ENCODE measurements around the gene CTNNA1.
"Not testable (repeated sequence)": the region's sequence is repeated elsewhere in the genome, so short reads cannot be mapped to it uniquely, and the experiment has no call there.

Gene CTNNA1

DNA sequence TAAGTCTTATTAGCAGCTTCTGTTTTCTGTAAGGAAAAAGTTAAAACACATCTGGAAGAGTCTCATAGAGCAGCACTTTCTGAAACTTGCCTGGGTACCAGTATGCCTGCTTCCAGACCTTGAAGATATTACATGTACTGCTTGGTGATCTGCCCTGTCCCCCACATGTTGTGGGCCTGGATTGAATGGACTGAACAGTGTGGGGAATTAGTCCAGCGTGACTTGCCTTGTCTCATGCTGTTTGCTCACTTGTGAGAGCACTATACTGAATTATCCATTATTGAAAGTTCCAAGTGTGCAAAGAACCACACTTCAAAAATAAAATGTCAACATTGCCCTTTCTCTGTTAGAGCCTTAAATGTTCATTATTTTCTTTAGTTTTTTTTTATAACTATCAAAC, 8.9 kb downstream of the CTNNA1 start:
- H3K9me3 Mint-ChIP-seq, result no peaks in the 10 kb centered on the region
- ATAC-seq (no peak), DNase-seq (ENCODE audit: low spot score in 2 of 2) (no peak)
- H3K4me1 Mint-ChIP-seq, result peaks cover 29% of the 10 kb centered on the region
- H3K36me3 Mint-ChIP-seq, result peaks cover 8% of the 10 kb centered on the region
- no peak overlapping the region for H3K27ac Mint-ChIP-seq
- H3K4me3 Mint-ChIP-seq, result no peak overlapping the region

DNA sequence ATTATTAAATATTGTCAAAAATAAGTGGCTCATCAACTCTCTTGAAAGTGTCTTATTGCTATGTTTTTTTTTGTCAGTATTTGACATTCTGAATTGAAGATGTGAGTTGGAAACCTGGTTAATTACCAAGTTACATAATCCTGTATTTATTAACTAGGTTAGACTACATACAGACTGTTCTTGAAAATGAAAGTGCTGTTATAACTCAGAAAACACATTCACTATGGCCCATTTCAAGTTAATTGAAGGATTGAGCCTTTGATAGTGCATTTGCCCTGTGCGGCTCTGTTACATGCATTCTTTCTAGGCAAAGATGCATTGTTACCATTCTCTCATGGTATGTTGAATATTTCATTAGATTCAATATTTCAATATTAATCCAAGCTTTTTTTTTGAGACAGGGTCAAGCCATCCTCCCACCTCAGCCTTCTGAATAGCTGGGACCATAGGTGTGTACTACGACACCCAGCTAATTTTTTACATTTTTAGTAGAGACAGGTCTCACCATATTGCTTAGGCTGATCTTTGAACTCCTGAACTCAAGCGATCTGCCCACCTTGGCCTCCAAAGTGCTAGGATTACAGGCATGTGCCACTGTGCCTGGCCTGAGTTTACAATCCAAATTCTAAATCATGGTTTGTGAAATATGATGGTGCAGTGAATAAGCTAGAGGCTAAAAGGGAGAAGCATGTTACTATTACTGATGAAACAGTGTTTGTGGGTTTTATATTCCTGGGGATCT, 10.0 kb downstream of the CTNNA1 start:
- Mint-ChIP-seq H3K4me3 (no peak overlapping the region), H3K36me3 (peaks cover 8% of the 10 kb centered on the region), H3K4me1 (peaks cover 23% of the 10 kb centered on the region), H3K27ac (no peak overlapping the region), H3K9me3 (no peaks in the 10 kb centered on the region)
- no peak for ATAC-seq
- no peak for DNase-seq (ENCODE audit: low spot score in 2 of 2)

DNA sequence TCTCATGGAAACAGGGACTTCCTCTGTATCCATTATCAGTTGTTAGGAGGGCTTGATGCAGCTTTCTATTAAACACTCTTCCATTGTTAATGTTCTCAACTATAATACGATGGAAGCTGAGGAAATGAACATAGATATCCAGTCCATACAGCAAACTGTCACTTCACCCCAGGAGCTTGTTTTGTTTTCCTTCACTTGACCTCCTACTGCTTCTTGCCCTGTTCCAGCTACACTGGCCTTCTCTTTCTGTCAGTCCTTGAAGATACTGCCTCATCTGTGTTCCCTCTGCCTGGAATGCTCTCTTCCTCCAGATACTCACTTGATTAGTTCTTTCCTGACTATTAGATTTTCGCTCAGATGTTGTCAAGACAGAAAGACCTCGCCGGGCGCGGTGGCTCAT, 17.1 kb downstream of the CTNNA1 start:
- H3K36me3 Mint-ChIP-seq, result no peaks in the 10 kb centered on the region
- DNase-seq (ENCODE audit: low spot score in 2 of 2) (no peak), ATAC-seq (no peak)
- no peaks in the 10 kb centered on the region for H3K9me3 Mint-ChIP-seq
- no peak overlapping the region for H3K4me3 Mint-ChIP-seq
- H3K27ac Mint-ChIP-seq, result no peak overlapping the region
- H3K4me1 Mint-ChIP-seq, result peaks cover 6% of the 10 kb centered on the region

DNA sequence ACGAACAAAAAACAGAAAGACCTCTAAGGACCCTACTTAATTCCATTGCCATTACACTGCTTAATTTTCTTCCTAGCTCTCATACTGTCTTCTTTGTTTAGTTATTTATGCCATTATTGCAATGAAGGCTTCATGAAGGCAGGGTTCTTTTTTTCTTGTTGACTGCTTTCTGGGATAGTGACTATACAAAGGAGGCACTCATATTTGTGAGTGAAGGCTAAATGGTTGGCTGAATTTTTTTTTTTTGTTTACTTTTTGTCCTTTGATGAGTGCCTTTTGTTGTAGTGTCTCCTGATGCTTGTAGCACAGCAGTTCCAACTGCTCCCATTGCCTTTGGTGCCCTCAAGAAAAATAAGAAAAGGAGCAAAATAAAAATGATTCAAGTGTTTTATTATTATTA, 17.8 kb downstream of the CTNNA1 start:
- H3K4me1 Mint-ChIP-seq, result peaks cover 4% of the 10 kb centered on the region
- no peak overlapping the region for H3K27ac Mint-ChIP-seq

DNA sequence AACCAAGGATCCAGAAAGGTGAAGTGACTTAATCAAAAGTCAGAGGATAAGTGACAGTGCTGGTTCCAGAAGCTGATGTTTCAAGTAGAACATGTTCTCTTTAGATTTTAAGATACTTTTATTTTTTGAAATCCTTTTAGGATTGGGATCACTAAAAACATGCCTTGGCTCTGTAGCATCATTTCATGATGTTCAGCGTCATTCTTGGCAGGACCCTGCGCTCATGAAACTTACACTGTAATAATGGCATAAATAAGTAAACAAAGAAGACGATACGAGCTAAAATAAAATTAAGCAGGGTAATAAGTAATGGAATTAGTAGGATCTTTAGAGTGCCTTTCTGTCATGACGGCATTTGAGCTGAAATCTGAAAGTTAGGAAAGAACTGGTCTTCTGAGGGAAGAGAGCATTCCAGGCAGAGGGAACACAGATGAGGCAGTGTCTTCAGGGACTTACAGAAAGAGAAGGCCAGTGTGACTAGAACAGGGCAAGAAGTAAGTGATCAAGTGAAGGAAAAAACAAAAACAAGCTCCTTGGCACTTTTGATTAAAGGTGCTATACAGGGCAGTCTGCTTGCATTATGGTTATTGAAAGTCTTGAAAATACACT, 19.9 kb downstream of the CTNNA1 start:
- ATAC-seq, result no peak
- no peaks in the 10 kb centered on the region for H3K4me1 Mint-ChIP-seq
- H3K4me3 Mint-ChIP-seq, result no peak overlapping the region
- H3K9me3 Mint-ChIP-seq, result no peaks in the 10 kb centered on the region
- peaks cover 6% of the 10 kb centered on the region for H3K36me3 Mint-ChIP-seq
- no peak for DNase-seq (ENCODE audit: low spot score in 2 of 2)
- no peak overlapping the region for H3K27ac Mint-ChIP-seq

More for the DNA sequence above, 17.8 kb downstream of the CTNNA1 start:
- no peak for ATAC-seq
- no peak for DNase-seq (ENCODE audit: low spot score in 2 of 2)
- Mint-ChIP-seq H3K9me3 (no peaks in the 10 kb centered on the region), H3K36me3 (no peaks in the 10 kb centered on the region), H3K4me3 (no peak overlapping the region)

DNA sequence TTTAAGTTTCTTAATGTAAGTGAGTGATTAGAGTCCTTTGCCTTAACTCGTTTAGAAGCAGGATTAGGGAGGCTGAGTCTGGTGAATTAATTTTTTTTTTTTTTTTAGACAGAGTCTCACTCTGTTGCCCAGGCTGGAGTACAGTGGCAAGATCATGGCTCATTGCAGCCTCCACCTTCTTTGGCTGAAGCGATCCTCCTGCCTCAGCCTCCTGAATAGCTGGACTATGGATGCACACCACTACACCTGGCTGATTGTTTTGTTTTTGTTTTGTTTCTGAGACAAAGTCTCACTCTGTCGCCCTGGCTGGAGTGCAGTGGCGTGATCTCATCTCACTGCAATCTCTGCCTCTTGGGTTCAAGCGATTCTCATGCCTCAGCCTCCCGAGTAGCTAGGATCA, 20.4 kb downstream of the CTNNA1 start:
- ATAC-seq; H3K4me3 Mint-ChIP-seq; DNase-seq (ENCODE audit: low spot score in 2 of 2); H3K9me3 Mint-ChIP-seq; H3K4me1 Mint-ChIP-seq; H3K36me3 Mint-ChIP-seq; H3K27ac Mint-ChIP-seq: not testable (repeated sequence)

DNA sequence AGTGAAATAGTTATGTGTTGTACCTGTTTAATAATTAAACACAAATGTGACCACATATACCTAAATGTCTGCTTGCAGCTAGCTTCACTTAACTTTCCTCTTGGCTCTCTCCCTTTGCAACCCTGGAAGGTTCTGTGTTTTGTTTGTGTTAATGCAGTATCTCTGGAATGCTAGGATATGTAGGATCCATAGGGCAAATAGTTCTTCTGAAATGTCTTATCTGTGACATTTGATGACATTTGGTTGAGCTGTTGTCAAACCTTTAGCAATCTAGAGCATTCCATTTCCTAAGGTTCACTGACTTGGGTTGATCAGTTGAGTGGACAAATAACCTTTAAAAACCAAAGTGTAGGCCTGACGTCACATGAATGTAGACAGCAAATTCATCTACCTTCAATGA, 21.8 kb downstream of the CTNNA1 start:
- ATAC-seq (no peak), DNase-seq (ENCODE audit: low spot score in 2 of 2) (no peak)
- Mint-ChIP-seq H3K4me3 (no peak overlapping the region), H3K9me3 (no peaks in the 10 kb centered on the region), H3K4me1 (no peaks in the 10 kb centered on the region), H3K36me3 (peaks cover 6% of the 10 kb centered on the region), H3K27ac (no peak overlapping the region)

DNA sequence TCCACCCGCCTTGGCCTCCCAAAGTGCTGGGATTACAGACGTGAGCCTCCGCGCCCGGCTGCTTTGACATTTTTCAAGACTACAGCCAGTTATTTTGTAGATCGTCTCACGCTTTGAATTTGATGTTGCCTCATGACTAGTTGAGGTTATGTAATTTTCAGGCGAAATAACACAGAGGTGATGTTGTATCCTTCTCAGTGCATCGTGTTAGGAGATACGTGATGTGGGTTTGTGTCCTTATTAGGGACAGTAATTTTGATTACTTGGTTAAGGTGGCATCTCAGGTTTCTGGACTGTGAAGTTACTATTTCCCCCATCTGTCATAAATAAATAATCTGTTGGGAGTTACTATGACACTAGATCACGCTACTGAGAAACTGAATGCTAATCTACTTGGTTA, 25.0 kb downstream of the CTNNA1 start:
- no peak for DNase-seq (ENCODE audit: low spot score in 2 of 2)
- H3K9me3 Mint-ChIP-seq, result no peaks in the 10 kb centered on the region
- H3K27ac Mint-ChIP-seq, result no peak overlapping the region
- ATAC-seq, result no peak
- H3K4me3 Mint-ChIP-seq, result no peak overlapping the region
- H3K36me3 Mint-ChIP-seq, result peaks cover 6% of the 10 kb centered on the region
- no peaks in the 10 kb centered on the region for H3K4me1 Mint-ChIP-seq

DNA sequence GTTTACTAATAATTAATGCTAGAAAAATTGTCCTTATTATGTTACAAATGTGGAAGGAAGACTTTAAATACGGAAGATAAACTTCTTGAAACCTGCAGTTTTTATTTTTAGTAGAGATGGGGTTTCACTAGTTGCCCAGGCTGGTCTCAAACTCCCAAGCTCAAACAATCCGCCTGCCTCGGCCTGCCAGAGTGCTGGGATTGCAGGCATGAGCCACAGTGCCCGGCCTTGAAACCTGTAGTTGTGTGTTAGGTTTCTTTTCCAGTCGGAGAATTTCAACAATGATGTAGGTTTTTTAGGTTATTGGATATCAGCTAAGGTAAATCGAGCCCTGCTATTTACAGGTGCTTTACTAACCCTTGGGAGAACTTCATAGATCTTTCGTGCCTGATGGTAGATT, 30.8 kb downstream of the CTNNA1 start:
- Mint-ChIP-seq H3K4me3 (no peak overlapping the region), H3K27ac (no peak overlapping the region), H3K4me1 (no peaks in the 10 kb centered on the region), H3K36me3 (peaks cover 20% of the 10 kb centered on the region), H3K9me3 (no peaks in the 10 kb centered on the region)
- ATAC-seq (no peak), DNase-seq (ENCODE audit: low spot score in 2 of 2) (no peak)

DNA sequence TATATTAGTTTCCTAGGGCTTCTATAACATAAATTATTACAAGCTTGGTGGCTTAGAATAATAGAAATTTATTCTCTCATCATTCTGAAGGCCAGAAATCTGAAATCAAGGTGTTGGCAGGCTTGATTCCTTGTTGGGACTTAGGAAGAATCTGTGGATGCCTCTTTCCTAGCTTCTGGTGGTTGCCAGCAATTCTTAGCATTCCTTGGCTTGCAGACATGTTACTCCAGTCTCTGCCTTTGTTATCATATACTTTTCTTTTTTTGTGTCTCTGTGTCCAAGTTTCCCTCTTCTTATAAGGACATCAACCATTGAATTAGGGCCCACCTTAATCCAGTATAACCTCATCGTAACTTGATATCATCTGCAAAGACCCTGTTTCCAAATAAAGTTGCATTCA, 31.4 kb downstream of the CTNNA1 start:
- DNase-seq (ENCODE audit: low spot score in 2 of 2), result no peak
- no peaks in the 10 kb centered on the region for H3K9me3 Mint-ChIP-seq
- H3K27ac Mint-ChIP-seq, result no peak overlapping the region
- H3K4me3 Mint-ChIP-seq, result no peak overlapping the region
- no peak for ATAC-seq
- H3K36me3 Mint-ChIP-seq, result peaks cover 20% of the 10 kb centered on the region
- H3K4me1 Mint-ChIP-seq, result peaks cover 1% of the 10 kb centered on the region

DNA sequence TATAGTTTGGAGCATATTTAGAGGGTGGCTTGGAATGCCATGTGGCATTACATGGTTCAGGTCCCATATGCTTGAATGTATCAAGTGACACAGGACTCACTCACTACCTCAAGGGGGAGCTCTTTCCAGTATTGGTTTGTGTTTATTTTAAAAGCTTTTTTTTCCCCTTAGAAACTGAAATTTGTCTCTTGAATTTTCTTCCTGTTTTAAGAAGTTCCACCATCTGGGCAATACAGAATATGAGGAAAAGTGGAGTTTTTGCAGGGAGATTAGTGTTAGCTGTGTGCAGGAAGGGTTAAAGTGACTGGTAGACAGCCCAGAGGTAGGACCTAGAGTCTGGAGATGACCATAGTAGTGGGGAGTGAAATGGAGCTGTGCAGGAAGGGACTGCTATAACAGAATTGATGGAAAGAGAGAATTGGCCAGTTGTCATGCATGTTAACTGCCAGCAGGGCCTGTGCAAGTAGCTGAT, 36.6 kb downstream of the CTNNA1 start:
- Mint-ChIP-seq H3K9me3 (no peaks in the 10 kb centered on the region), H3K27ac (no peak overlapping the region), H3K36me3 (peaks cover 19% of the 10 kb centered on the region), H3K4me3 (no peak overlapping the region), H3K4me1 (peaks cover 14% of the 10 kb centered on the region)
- no peak for DNase-seq (ENCODE audit: low spot score in 2 of 2)
- ATAC-seq, result peak; percentile 57

DNA sequence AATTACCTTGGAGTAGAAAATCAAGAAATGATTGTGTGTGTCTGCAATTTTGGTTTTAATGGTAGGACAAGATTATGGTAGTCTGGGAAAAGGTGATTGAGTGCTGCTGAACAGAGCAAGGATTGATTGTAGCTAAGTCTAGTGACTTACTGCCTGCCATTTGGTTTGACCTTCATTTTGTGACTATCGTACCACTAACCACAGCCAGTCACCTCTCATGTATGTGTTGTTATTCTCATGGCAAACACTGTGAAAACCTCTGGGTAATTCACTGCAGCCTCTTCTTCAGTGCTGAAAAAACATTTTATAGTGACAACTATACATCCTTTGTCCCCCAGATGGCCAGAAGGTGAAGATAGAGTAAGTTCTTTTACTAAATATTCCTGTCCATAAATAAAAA, 37.5 kb downstream of the CTNNA1 start:
- peaks cover 14% of the 10 kb centered on the region for H3K4me1 Mint-ChIP-seq
- H3K9me3 Mint-ChIP-seq, result no peaks in the 10 kb centered on the region
- H3K27ac Mint-ChIP-seq, result no peak overlapping the region
- peak; percentile 96 for ATAC-seq
- no peak overlapping the region for H3K4me3 Mint-ChIP-seq
- peaks cover 10% of the 10 kb centered on the region for H3K36me3 Mint-ChIP-seq
- no peak for DNase-seq (ENCODE audit: low spot score in 2 of 2)

DNA sequence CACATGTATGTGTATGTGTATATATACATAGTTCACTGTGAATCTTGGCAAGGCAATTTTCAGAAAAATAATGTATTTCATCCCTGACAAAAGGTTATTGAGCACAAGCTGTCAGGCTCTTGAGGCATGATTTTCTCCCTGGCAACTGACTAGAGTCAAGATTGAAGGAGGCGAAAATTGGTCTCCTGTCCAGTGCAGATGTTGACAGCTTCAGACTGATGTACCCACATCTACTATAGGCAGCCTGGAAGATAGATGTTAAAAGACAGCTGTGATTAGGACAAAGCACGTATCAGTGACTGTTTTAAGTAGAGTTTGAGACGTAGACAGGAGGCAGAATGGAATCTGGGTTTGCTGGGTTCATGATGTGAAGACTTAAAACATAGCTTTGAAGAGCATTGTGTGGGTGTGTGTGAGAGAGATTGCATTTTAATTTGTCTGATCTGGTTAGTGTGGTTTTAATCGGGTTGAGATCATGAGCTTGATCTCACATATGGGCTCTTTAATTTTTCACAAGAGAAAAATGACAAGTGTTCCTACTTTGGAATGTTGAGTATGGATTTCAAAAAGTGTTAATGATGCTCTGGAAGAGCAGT, 39.1 kb downstream of the CTNNA1 start:
- Mint-ChIP-seq H3K27ac (no peak overlapping the region), H3K4me3 (no peak overlapping the region), H3K36me3 (no peaks in the 10 kb centered on the region), H3K9me3 (no peaks in the 10 kb centered on the region), H3K4me1 (peaks cover 14% of the 10 kb centered on the region)
- ATAC-seq (no peak), DNase-seq (ENCODE audit: low spot score in 2 of 2) (no peak)

DNA sequence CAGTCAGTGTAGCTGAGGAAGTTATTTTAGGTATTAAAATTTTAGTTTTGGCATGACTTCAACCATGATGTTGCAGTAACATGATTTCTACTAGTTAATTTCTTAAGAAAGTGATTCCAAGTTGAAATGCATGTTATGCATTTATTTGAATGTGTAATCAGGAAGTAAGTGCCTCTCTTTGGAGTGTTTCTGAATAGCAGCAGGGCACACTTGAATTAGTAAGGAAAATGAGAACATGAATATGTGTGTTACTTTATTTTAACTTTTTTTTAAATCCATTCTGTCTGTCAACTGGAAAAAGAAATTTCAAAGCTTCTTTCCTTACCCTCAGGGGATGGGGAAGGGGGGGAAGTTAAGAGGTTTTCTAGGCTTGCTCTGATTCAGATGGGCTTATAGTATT, 40.4 kb downstream of the CTNNA1 start:
- Mint-ChIP-seq H3K36me3 (no peaks in the 10 kb centered on the region), H3K4me1 (peaks cover 14% of the 10 kb centered on the region), H3K9me3 (no peaks in the 10 kb centered on the region), H3K4me3 (no peak overlapping the region), H3K27ac (no peak overlapping the region)
- DNase-seq (ENCODE audit: low spot score in 2 of 2) (no peak), ATAC-seq (no peak)

DNA sequence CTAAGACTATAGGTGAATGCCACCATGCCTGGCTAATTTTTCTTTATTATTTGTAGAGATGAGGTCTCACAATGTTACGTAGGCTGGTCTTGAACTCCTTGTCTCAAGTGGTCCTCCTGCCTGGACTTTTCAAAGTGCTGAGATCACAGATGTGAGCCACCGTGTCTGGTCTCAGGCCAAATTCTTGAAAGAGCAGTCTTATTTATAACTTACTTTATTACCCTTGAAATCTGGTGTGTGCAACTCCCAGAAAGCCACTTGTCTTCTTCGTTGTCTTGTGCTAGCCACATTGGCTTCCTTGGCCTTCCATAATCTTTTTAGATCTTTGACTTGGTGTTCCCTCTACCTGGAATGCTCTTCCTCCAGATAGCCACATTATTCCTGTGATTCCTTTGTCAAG, 50.1 kb downstream of the CTNNA1 start:
- DNase-seq (ENCODE audit: low spot score in 2 of 2) (no peak), ATAC-seq (no peak)
- Mint-ChIP-seq H3K9me3 (no peaks in the 10 kb centered on the region), H3K4me1 (peaks cover 11% of the 10 kb centered on the region), H3K4me3 (no peak overlapping the region), H3K27ac (peak overlapping the region; percentile 52), H3K36me3 (no peaks in the 10 kb centered on the region)

DNA sequence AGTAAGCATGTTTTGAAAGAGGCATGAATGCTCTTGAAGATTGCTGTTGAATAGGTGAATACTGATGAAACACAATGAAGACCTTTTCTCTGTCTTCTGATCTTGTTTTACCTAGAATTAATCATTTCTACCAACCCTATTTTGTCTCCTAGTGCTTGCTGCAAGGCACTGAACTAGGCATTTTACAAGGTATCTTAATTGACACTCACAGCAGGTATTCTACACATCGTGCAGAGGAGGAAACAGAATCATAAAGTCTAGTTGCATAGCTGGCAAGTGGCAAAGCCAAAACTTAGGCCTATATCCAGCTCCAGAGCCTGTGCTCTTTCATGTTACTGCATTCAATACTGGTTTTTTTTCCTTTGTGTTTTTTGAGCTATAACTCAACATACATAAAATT, 50.7 kb downstream of the CTNNA1 start:
- Mint-ChIP-seq H3K9me3 (no peaks in the 10 kb centered on the region), H3K27ac (peak overlapping the region; percentile 52), H3K4me1 (peaks cover 11% of the 10 kb centered on the region), H3K36me3 (no peaks in the 10 kb centered on the region), H3K4me3 (no peak overlapping the region)
- DNase-seq (ENCODE audit: low spot score in 2 of 2) (no peak), ATAC-seq (no peak)

Measured in stimulated activated effector memory CD8-positive, alpha-beta T cell treated with anti-CD3 and anti-CD28 coated beads, Interleukin-12 subunit alpha, Interleukin-12 subunit beta, amount 100 ng/mL, for 72 hours (primary cell).